H1 (cell line): ENCODE data around the gene CENPO. TPM values are rescaled to one million over a fixed set of nuclear protein-coding genes. Genes with fewer than 3 reads are reported as not detected.

Experiments
- CTCF ChIA-PET: fragments of 300-600 bp; sonication (Branson Sonifier 250); formaldehyde crosslinking; loops from one replicate; lab custom pipeline; 2021; ENCODE audit not compliant: partially characterized antibody; lab: Charles Lee
- POLR2A ChIA-PET: fragments of 300-600 bp; sonication (Branson Sonifier 250); formaldehyde crosslinking; loops from one replicate; lab custom pipeline; 2021; ENCODE audit warnings: inconsistent platforms; ENCODE audit not compliant: partially characterized antibody; lab: Charles Lee
- DNase-seq, 2 experiments: peaks; one replicate each; pipeline versions ENCODE4 v3.0.0 to v3.0.0-alpha.2; 2010 to 2022; ENCODE audit warnings: low spot score in 2 of 2, low read depth in 1 of 2, mixed read lengths in 1 of 2
- FAIRE-seq: peaks from 2 replicates; lab custom pipeline; 2011; peaks lifted over from hg19 to GRCh38; lab: Jason Lieb, UNC
- H2AFZ ChIP-seq: 2 replicates; pipeline ENCODE4 v1.8.1; 2012; ENCODE audit warnings: low read length, inconsistent platforms
- H2AK5ac ChIP-seq: 2 replicates; pipeline ENCODE4 v1.6.1; 2013; ENCODE audit warnings: low read depth, low read length
- H2BK120ac ChIP-seq: replicated peaks from 2 replicates; pipeline ENCODE3; 2013; ENCODE audit warnings: low read depth, low read length, inconsistent platforms
- H2BK12ac ChIP-seq: 2 replicates; pipeline ENCODE4 v1.6.1; 2013; ENCODE audit warnings: low read depth, low read length
- H2BK15ac ChIP-seq: 2 replicates; pipeline ENCODE4 v1.6.1; 2013; ENCODE audit warnings: low read length
- H2BK20ac ChIP-seq: 2 replicates; pipeline ENCODE4 v1.6.1; 2013; ENCODE audit warnings: low read length
- H2BK5ac ChIP-seq: 2 replicates; pipeline ENCODE4 v1.6.1; 2013; ENCODE audit warnings: low read depth, low read length
- H3K14ac ChIP-seq: 2 replicates; pipeline ENCODE4 v1.6.1; 2013; ENCODE audit warnings: inconsistent platforms; ENCODE audit not compliant: insufficient read length
- H3K18ac ChIP-seq: 2 replicates; pipeline ENCODE4 v1.6.1; 2013; ENCODE audit warnings: low read length; ENCODE audit errors: extremely low read depth
- H3K23ac ChIP-seq: 2 replicates; pipeline ENCODE4 v1.6.1; 2013; ENCODE audit warnings: inconsistent platforms; ENCODE audit not compliant: insufficient read length
- H3K23me2 ChIP-seq: 2 replicates; pipeline ENCODE4 v1.6.1; 2013; ENCODE audit warnings: low read depth, low read length
- H3K27ac ChIP-seq: 2 replicates; pipeline ENCODE4 v1.6.1; 2011; ENCODE audit warnings: low read depth, low read length, inconsistent platforms
- H3K27me3 ChIP-seq, 4 experiments: replicated peaks in 1 of 4; 1 replicate in 1 of 4; 2 replicates in 3 of 4; pipeline versions ENCODE4 v1.6.1 to v1.8.1; 2011 to 2013; ENCODE audit warnings: low read length in 3 of 4, mild to moderate bottlenecking in 3 of 4, inconsistent platforms in 2 of 4, mixed read lengths in 2 of 4, moderate library complexity in 1 of 4; ENCODE audit not compliant: control insufficient read depth in 3 of 4, insufficient read depth in 3 of 4; ENCODE audit errors: extremely low read depth in 1 of 4
- H3K36me3 ChIP-seq, 4 experiments: 2 replicates each; pipeline versions ENCODE4 v1.6.1 to v1.8.1; 2011 to 2013; ENCODE audit warnings: mild to moderate bottlenecking in 4 of 4, low read length in 3 of 4, moderate library complexity in 2 of 4, control low read depth in 1 of 4, inconsistent platforms in 1 of 4; ENCODE audit not compliant: insufficient read depth in 4 of 4, control insufficient read depth in 2 of 4
- H3K4ac ChIP-seq: replicated peaks from 2 replicates; pipeline ENCODE3; 2013; ENCODE audit warnings: low read length, low read depth, mixed read lengths, inconsistent platforms; ENCODE audit not compliant: insufficient read length
- H3K4me1 ChIP-seq, 4 experiments: replicated peaks in 1 of 4; 1 replicate in 1 of 4; 2 replicates in 3 of 4; pipeline versions ENCODE4 v1.6.1 to v1.8.1; 2011 to 2013; ENCODE audit warnings: low read length in 3 of 4, inconsistent platforms in 2 of 4, mixed read lengths in 1 of 4; ENCODE audit not compliant: insufficient read depth in 4 of 4, control insufficient read depth in 3 of 4
- H3K4me2 ChIP-seq, 2 experiments: 2 replicates each; pipeline versions ENCODE4 v1.6.1 to v1.8.1; 2011 to 2013; ENCODE audit warnings: low read depth in 2 of 2, low read length in 2 of 2, control low read depth in 1 of 2, inconsistent platforms in 1 of 2, mild to moderate bottlenecking in 1 of 2; ENCODE audit not compliant: insufficient read depth in 1 of 2
- H3K4me3 ChIP-seq, 4 experiments: fragments of 200-600, 300-600 bp in 1 of 4; sonication (generic), shearing (Covaris generic), sonication (Bioruptor Twin) in 1 of 4; 2 replicates each; pipeline versions ENCODE4 v1.5.1 to v1.8.1; 2011 to 2016; ENCODE audit warnings: low read length in 4 of 4, low read depth in 3 of 4, control low read depth in 2 of 4, inconsistent platforms in 2 of 4, mild to moderate bottlenecking in 2 of 4, mixed read lengths in 1 of 4, moderate library complexity in 1 of 4; ENCODE audit not compliant: insufficient read depth in 2 of 4; ENCODE audit errors: extremely low read depth in 1 of 4
- H3K56ac ChIP-seq: replicated peaks from 2 replicates; pipeline ENCODE3; 2013; ENCODE audit warnings: low read depth, mild to moderate bottlenecking, mixed read lengths, low read length, inconsistent platforms; ENCODE audit not compliant: insufficient read length
- H3K79me1 ChIP-seq: 2 replicates; pipeline ENCODE4 v1.6.1; 2013; ENCODE audit warnings: low read depth, low read length, control low read depth
- H3K79me2 ChIP-seq, 2 experiments: 2 replicates each; pipeline versions ENCODE4 v1.6.1 to v1.8.1; 2012 to 2013; ENCODE audit warnings: low read length in 2 of 2, mild to moderate bottlenecking in 2 of 2, inconsistent platforms in 1 of 2; ENCODE audit not compliant: insufficient read depth in 2 of 2, control insufficient read depth in 1 of 2
- H3K9ac ChIP-seq, 4 experiments: replicated peaks in 1 of 4; 1 replicate in 1 of 4; 2 replicates in 3 of 4; pipeline versions ENCODE4 v1.6.1 to v1.8.1; 2011 to 2013; ENCODE audit warnings: low read depth in 3 of 4, low read length in 3 of 4, control low read depth in 2 of 4, mild to moderate bottlenecking in 2 of 4, moderate library complexity in 2 of 4, inconsistent platforms in 1 of 4; ENCODE audit errors: extremely low read depth in 1 of 4
- H3K9me3 ChIP-seq, 2 experiments: 2 replicates each; pipeline versions ENCODE4 v1.6.1 to v1.8.1; 2012 to 2013; ENCODE audit warnings: mild to moderate bottlenecking in 2 of 2, moderate library complexity in 2 of 2, control low read depth in 1 of 2, inconsistent platforms in 1 of 2, low read depth in 1 of 2, low read length in 1 of 2, mixed read lengths in 1 of 2; ENCODE audit not compliant: insufficient read depth in 2 of 2
- H4K20me1 ChIP-seq, 2 experiments: replicated peaks in 1 of 2; 2 replicates each; pipeline versions ENCODE3 to v1.8.1; 2011 to 2013; ENCODE audit warnings: inconsistent platforms in 2 of 2, low read length in 2 of 2, mild to moderate bottlenecking in 1 of 2; ENCODE audit not compliant: insufficient read depth in 2 of 2, control insufficient read depth in 1 of 2
- H4K5ac ChIP-seq: 2 replicates; pipeline ENCODE4 v1.6.1; 2013; ENCODE audit warnings: low read length, low read depth, mixed read lengths, inconsistent platforms; ENCODE audit not compliant: insufficient read length
- H4K8ac ChIP-seq: 2 replicates; pipeline ENCODE4 v1.8.0; 2013; ENCODE audit warnings: mild to moderate bottlenecking, moderate library complexity, low read length, inconsistent platforms; ENCODE audit not compliant: insufficient read depth; ENCODE audit errors: extremely low read depth
- H4K91ac ChIP-seq: replicated peaks from 2 replicates; pipeline ENCODE3; 2013; ENCODE audit warnings: low read length, mixed read lengths, inconsistent platforms; ENCODE audit not compliant: insufficient read length
- EZH2 ChIP-seq: fragments of 200-600 bp; sonication (generic); IDR thresholded peaks from 2 replicates; pipeline ENCODE4 v1.7.1; 2012; ENCODE audit warnings: low read depth, mild to moderate bottlenecking, moderate library complexity, low read length, inconsistent platforms; ENCODE audit not compliant: severe bottlenecking
- GABPA ChIP-seq: IDR thresholded peaks from 2 replicates; pipeline ENCODE4 v1.6.1; 2011; ENCODE audit warnings: mild to moderate bottlenecking, low read length, moderate library complexity, borderline replicate concordance; ENCODE audit not compliant: insufficient read depth
- JUN ChIP-seq: IDR thresholded peaks from 2 replicates; pipeline ENCODE4 v1.6.1; 2011; ENCODE audit warnings: low read depth, mild to moderate bottlenecking, improper control_type of control experiment, low read length
- POU5F1 ChIP-seq: IDR thresholded peaks from 2 replicates; pipeline ENCODE4 v1.6.1; 2011; ENCODE audit warnings: low read depth, mild to moderate bottlenecking, low read length, moderate library complexity
- SIRT6 ChIP-seq: IDR thresholded peaks from one replicate; pipeline ENCODE4 v1.7.1; 2012; ENCODE audit warnings: low read length, inconsistent platforms
- SP4 ChIP-seq: IDR thresholded peaks from 2 replicates; pipeline ENCODE4 v1.6.1; 2012; ENCODE audit warnings: low read length, inconsistent platforms
- TAF1 ChIP-seq: IDR thresholded peaks from 2 replicates; pipeline ENCODE4 v1.6.1; 2011; ENCODE audit warnings: mild to moderate bottlenecking, low read depth, low read length
- polyA plus RNA-seq, 7 experiments: library from polyadenylated mRNA; depleted of rRNA in 3 of 7; stranded (reverse) in 5 of 7; unstranded in 2 of 7; fragments of >200 nt in 5 of 7; fragments of 200-250 nt in 2 of 7; gene quantifications; 1 replicate in 5 of 7; 2 replicates in 1 of 7; 4 replicates in 1 of 7; pipeline versions ENCODE4 v1.2.1 to v1.2.3, GENCODE V29; 2011 to 2013; ENCODE audit warnings: missing spikeins in 2 of 7, mixed read lengths in 2 of 7
- total RNA-seq: library from RNA; stranded (reverse); fragmentation: NEBNext Ultra II Directional; extraction: Animal tissue kit (Norgen Biotek cat#: 25700); gene quantifications from 2 replicates; pipeline ENCODE4 v1.2.1, GENCODE V29; 2021

The CENPO gene
- total and polyA plus RNA-seq, 2 of the 8 experiments (the other 6 are each of a cell fraction or from before 2014, with no cell fraction given), result 34.4 to 46.3 TPM

- Histone ChIP-seq H4K20me1 (no peaks in the 10 kb centered on the region), H3K9me3 (peaks cover 14 to 16% of the 10 kb centered on the region in 2 experiments), H4K91ac (no peak overlapping the region), H4K8ac (no peak overlapping the region), H3K79me1 (no peaks in the 10 kb centered on the region; the same call in 1 of the 2 replicates), H3K14ac (no peak overlapping the region), H3K27me3 (no peaks in the 10 kb centered on the region), H3K23ac (no peak overlapping the region), H2BK20ac (no peak overlapping the region), H2BK12ac (no peak overlapping the region), H3K36me3 (peaks cover 0 to 27% (median 12%) of the 10 kb centered on the region in 4 experiments; a peak in 5 of 8 replicates), H2BK120ac (no peak overlapping the region), H3K4me1 (no peaks in the 10 kb centered on the region), H4K5ac (no peak overlapping the region), H2AFZ (no peak overlapping the region), H3K9ac (no peak overlapping the region), H3K27ac (no peak overlapping the region), H3K56ac (no peak overlapping the region), H3K18ac (no peak overlapping the region), H3K23me2 (no peaks in the 10 kb centered on the region; the same call in 1 of the 2 replicates), H3K4me2 (no peak overlapping the region), H2AK5ac (no peak overlapping the region), H2BK5ac (no peak overlapping the region), H3K4me3 (no peak overlapping the region), H3K4ac (no peak overlapping the region), H2BK15ac (no peak overlapping the region), H3K79me2 (peaks cover 4 to 58% of the 10 kb centered on the region in 2 experiments; a peak in 3 of 4 replicates)
- no peak for FAIRE-seq
- POLR2A ChIA-PET, result interaction anchor here (2.2 kb wide), 1 partner anchor 14 kb away, joined by 7 read pairs; the partner anchor contains the start of genes CENPO and PTRHD1
- CTCF ChIA-PET, result interaction anchor here (0.7 to 1.6 kb wide), 4 partner anchors 10 to 80 kb away, joined by 3 to 4 read pairs (median 3); no protein-coding TSS in a partner anchor
- no peak for DNase-seq
- TF ChIP-seq SP4 (no peak), EZH2 (no peak), POU5F1 (no peak), JUN (no peak), TAF1 (no peak), GABPA (no peak), SIRT6 (no peak)
Observed at GRCh38 chr2:24806661-24807036, 13.4 kb downstream of the CENPO start.
